GM18858 (cell line): ENCODE measurements around the gene NPRL2.

Experiments used
- ATAC-seq: cut with Tn5 transposase; IDR thresholded peaks from one replicate; pipeline ENCODE4 v1.9.1; 2021; ENCODE audit not compliant: unreplicated experiment

The NPRL2 gene

GRCh38 chr3:50327943-50328691, 22.5 kb downstream of the NPRL2 start, which contains the start of gene TUSC2:
Gene TUSC2, minus strand, starts transcription at chr3:50328223. Its CDS starts 124 bp downstream, at chr3:50328099.
- peak; percentile 52 for ATAC-seq

GRCh38 chr3:50327129-50327528, 23.4 kb downstream of the NPRL2 start:
- no peak for ATAC-seq

GRCh38 chr3:50326182-50326541, 24.4 kb downstream of the NPRL2 start:
- no peak for ATAC-seq

GRCh38 chr3:50325497-50326181, 24.9 kb downstream of the NPRL2 start:
- no peak for ATAC-seq

- ATAC-seq = no peak
Measured at GRCh38 chr3:50325113-50325480, 25.5 kb downstream of the NPRL2 start.

GRCh38 chr3:50324351-50325112, 26.0 kb downstream of the NPRL2 start:
- no peak for ATAC-seq

GRCh38 chr3:50323614-50324199, 26.9 kb downstream of the NPRL2 start:
- ATAC-seq = no peak

- no peak for ATAC-seq
Measured at GRCh38 chr3:50323092-50323600, 27.4 kb downstream of the NPRL2 start.

GRCh38 chr3:50322386-50323091, 28.0 kb downstream of the NPRL2 start, which contains the start of gene HYAL2:
Gene HYAL2, minus strand, starts transcription at chr3:50322745. Its CDS starts 2,256 bp downstream, at chr3:50320489.
- ATAC-seq = no peak

GRCh38 chr3:50322115-50322385, 28.5 kb downstream of the NPRL2 start:
- ATAC-seq = no peak

- peak; percentile 43 for ATAC-seq
Measured at GRCh38 chr3:50321336-50322114, 29.1 kb downstream of the NPRL2 start.

- ATAC-seq = peak; percentile 32
Measured at GRCh38 chr3:50320853-50321335, 29.7 kb downstream of the NPRL2 start.

- ATAC-seq = no peak
Measured at GRCh38 chr3:50319894-50320625, 30.5 kb downstream of the NPRL2 start.

GRCh38 chr3:50319181-50319893, 31.2 kb downstream of the NPRL2 start:
- no peak for ATAC-seq

- ATAC-seq = no peak
Measured at GRCh38 chr3:50318615-50319014, 32.0 kb downstream of the NPRL2 start.

- no peak for ATAC-seq
Measured at GRCh38 chr3:50318163-50318562, 32.4 kb downstream of the NPRL2 start.

GRCh38 chr3:50317300-50317699, 33.3 kb downstream of the NPRL2 start:
- ATAC-seq = no peak

GRCh38 chr3:50316657-50317242, 33.8 kb downstream of the NPRL2 start:
- no peak for ATAC-seq
